ENCODE measurements around the gene DPYSL5. TPM values are rescaled to one million over a fixed set of nuclear protein-coding genes. Genes with fewer than 3 reads are reported as not detected.

The DPYSL5 gene
- total and polyA plus RNA-seq, 2 donors from 2014 or later, result not detected

- Histone ChIP-seq H3K27ac (ENCODE audit: low read depth in 2 of 2, low read length in 2 of 2) (no peak overlapping the region), H3K4me1 (ENCODE audit: control insufficient read depth in 2 of 3, insufficient read depth in 2 of 3, low read depth in 1 of 3, low read length in 3 of 3) (peaks cover 0 to 6% (median 0%) of the 10 kb centered on the region in 3 donors)
Measured at GRCh38 chr2:26850505-26850904, 2.6 kb downstream of the DPYSL5 start.

GRCh38 chr2:26852405-26853306 is 4.7 kb downstream of the DPYSL5 start:
- intact Hi-C loops (cut with DNase I), result no loop called here
- H3K4me1 ChIP-seq (ENCODE audit: control insufficient read depth in 2 of 3, insufficient read depth in 2 of 3, low read depth in 1 of 3, low read length in 3 of 3), result peaks cover 0 to 4% (median 0%) of the 10 kb centered on the region in 3 donors
- no peaks in the 10 kb centered on the region for H3K36me3 ChIP-seq (ENCODE audit: control insufficient read depth in 2 of 3, insufficient read depth in 3 of 3, low read length in 3 of 3)
- no peak overlapping the region for H3K4me3 ChIP-seq (ENCODE audit: low read length in 3 of 3)
- H3K27ac ChIP-seq (ENCODE audit: low read depth in 2 of 2, low read length in 2 of 2), result no peak overlapping the region
- FAIRE-seq, result no peak
- TF ChIP-seq CTCF (IDR thresholded peaks at IDR 0.05; ENCODE audit: borderline replicate concordance, extremely low read depth, insufficient read depth), result no peak
- no peaks in the 10 kb centered on the region for H3K9me3 ChIP-seq (ENCODE audit: control insufficient read depth in 2 of 3, insufficient read depth in 1 of 3, low read length in 3 of 3)
- peak in 1 of 5 donors; percentile 1 for DNase-seq
- no peak overlapping the region for H3K9ac ChIP-seq (ENCODE audit: low read length in 3 of 3)
- H3K27me3 ChIP-seq (ENCODE audit: control insufficient read depth, insufficient read depth, low read length), result peaks cover 21% of the 10 kb centered on the region

More at GRCh38 chr2:26850505-26850904, 2.6 kb downstream of the DPYSL5 start:
- FAIRE-seq (no peak), DNase-seq (peak in 1 of 5 donors; percentile 12)
- Histone ChIP-seq H3K9ac (ENCODE audit: low read length in 3 of 3) (no peak overlapping the region), H3K36me3 (ENCODE audit: control insufficient read depth in 2 of 3, insufficient read depth in 3 of 3, low read length in 3 of 3) (no peaks in the 10 kb centered on the region), H3K9me3 (ENCODE audit: control insufficient read depth in 2 of 3, insufficient read depth in 1 of 3, low read length in 3 of 3) (no peaks in the 10 kb centered on the region), H3K4me3 (ENCODE audit: low read length in 3 of 3) (no peak overlapping the region), H3K27me3 (ENCODE audit: control insufficient read depth, insufficient read depth, low read length) (peaks cover 23% of the 10 kb centered on the region)
- intact Hi-C loops (cut with DNase I), result no loop called here
- no peak for TF ChIP-seq CTCF (IDR thresholded peaks at IDR 0.05; ENCODE audit: borderline replicate concordance, extremely low read depth, insufficient read depth)

GRCh38 chr2:26853751-26854150 is 5.8 kb downstream of the DPYSL5 start:
- DNase-seq (no peak), FAIRE-seq (no peak)
- Histone ChIP-seq H3K27ac (ENCODE audit: low read depth in 2 of 2, low read length in 2 of 2) (no peak overlapping the region), H3K4me3 (ENCODE audit: low read length in 3 of 3) (no peak overlapping the region), H3K9ac (ENCODE audit: low read length in 3 of 3) (no peak overlapping the region), H3K9me3 (ENCODE audit: control insufficient read depth in 2 of 3, insufficient read depth in 1 of 3, low read length in 3 of 3) (no peaks in the 10 kb centered on the region), H3K4me1 (ENCODE audit: control insufficient read depth in 2 of 3, insufficient read depth in 2 of 3, low read depth in 1 of 3, low read length in 3 of 3) (no peaks in the 10 kb centered on the region), H3K36me3 (ENCODE audit: control insufficient read depth in 2 of 3, insufficient read depth in 3 of 3, low read length in 3 of 3) (no peaks in the 10 kb centered on the region), H3K27me3 (ENCODE audit: control insufficient read depth, insufficient read depth, low read length) (peaks cover 21% of the 10 kb centered on the region)
- intact Hi-C loops (cut with DNase I), result no loop called here
- TF ChIP-seq CTCF (IDR thresholded peaks at IDR 0.05; ENCODE audit: borderline replicate concordance, extremely low read depth, insufficient read depth), result no peak

All from kidney (tissue), 14 donors.